HG03135 (cell line): ENCODE measurements around the gene DTNBP1.

ENCODE experiments used
- ATAC-seq: cut with Tn5 transposase; IDR thresholded peaks from one replicate; pipeline ENCODE4 v1.9.1; 2021; ENCODE audit warnings: mild to moderate bottlenecking, moderate library complexity; ENCODE audit not compliant: unreplicated experiment

Gene DTNBP1

DNA sequence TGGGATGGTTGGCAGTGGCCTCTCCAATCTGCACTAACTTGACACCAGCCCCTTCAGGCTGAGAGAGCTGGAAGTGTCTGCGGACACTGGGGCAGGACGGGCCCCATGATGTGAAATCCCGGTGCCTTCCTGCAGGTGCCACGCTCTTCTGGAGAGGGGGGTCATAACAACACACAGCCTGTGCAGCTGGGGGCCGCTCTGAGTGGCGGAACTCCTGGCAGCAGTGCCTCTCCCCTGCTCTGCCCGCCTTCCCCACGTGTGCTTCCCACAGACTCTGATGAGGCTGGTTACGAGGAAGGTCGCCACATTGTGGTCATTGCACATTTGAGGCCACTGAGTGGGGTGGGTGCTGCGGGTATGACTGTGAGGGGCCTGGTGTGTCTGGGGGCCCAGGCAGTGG, 145.2 kb downstream of the DTNBP1 start:
- no peak for ATAC-seq

DNA sequence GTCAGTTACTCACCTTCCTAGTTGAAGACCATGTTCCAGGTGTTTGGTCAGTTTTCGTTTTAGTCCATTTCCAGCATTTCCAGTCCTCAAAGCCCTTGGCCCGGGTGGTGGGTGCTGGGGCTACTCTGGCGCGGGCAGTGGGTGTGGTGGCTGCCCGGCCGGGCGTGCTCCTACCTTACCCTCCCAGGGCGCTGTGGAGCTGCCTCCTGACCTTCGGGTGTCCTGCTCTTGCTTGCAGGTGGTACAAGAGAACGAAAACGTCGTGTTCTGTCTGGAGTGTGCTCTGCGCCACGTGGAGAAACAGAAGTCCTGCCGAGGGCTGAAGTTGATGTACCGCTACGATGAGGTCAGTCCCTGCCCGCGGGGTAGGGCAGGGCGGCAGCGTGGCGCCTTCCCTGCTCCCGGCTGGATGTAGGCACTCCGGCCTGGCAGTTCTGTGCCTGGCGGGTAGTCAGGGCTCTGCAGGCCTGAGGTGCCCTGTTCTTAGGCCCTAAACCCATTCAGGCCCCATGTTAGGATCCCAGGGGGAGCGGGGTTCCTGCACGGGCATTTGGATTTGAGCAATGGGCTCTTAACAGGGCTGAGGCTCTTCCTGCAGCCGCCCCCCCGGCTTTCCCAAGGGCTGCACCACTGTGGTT, 145.8 kb downstream of the DTNBP1 start:
- ATAC-seq: no peak

DNA sequence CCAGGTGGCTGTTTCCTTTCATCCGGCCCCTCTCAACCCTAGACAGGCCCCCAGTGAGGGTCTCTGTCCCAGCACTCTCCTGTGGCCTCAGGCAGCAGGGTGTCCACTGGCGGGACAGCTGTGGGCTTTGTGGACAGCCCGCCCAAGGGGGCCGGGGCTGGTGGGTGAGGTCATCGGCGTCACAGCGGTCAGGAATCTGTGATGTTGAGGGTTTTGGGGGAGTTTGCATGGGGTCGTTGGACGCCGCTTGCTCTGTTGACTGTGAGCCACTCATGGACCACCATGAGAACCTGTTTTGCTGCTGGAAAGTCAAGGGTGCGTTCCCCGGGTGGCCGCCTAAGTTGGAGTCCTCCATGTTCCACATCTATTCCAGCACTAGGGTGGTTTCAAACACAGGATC, 146.4 kb downstream of the DTNBP1 start:
- ATAC-seq: no peak

DNA sequence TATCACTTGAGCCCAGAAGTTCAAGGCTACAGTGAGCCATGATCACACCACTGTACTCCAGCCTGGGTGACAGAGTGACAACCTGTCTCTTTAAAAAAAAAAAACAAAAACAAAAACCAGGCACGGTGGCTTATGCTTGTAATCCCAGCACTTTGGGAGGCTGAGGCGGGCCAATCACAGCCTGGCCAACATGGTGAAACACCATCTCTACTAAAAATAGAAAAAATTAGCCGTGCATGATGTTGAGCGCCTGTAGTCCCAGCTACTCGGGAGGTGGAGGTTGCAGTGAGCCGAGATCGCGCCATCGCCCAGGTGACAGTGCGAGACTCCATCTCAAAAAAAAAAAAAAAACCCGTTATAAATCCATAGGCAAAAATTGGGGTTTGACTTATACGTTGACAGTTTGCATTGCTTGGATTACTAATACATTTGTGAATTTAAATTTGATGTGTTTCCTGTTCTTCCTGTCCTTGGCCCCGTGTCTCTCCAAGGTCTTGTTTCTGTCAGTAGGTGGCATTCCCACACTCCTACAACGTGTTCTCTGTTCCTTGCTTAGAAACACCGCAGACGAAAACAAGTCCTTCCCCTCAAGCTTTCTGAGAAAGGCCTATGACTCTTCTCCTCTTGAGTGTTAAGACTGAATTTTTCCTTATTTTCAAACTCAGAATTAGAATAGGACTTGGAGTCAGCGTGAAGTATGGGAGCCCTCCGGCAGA, 147.0 kb downstream of the DTNBP1 start:
- ATAC-seq: no peak

DNA sequence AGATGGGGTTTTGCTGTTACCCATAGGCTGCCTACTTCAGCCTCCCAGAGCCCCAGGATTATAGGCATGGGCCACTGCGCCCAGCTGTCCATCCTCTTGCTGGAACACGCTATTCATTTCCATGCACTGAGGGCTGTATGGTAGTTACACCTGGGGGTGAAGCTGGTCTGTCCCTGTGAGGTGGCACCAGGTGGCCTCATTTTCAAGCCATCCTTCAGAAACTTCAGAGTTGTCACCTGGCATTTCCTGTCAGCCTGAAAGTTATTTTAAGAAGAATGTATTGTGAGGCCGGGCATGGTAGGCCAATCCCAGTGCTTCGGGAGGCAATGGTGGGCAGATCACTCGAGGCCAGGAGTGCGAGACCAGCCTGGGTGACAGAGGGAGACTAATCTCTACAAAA, 147.6 kb downstream of the DTNBP1 start:
- ATAC-seq: no peak

DNA sequence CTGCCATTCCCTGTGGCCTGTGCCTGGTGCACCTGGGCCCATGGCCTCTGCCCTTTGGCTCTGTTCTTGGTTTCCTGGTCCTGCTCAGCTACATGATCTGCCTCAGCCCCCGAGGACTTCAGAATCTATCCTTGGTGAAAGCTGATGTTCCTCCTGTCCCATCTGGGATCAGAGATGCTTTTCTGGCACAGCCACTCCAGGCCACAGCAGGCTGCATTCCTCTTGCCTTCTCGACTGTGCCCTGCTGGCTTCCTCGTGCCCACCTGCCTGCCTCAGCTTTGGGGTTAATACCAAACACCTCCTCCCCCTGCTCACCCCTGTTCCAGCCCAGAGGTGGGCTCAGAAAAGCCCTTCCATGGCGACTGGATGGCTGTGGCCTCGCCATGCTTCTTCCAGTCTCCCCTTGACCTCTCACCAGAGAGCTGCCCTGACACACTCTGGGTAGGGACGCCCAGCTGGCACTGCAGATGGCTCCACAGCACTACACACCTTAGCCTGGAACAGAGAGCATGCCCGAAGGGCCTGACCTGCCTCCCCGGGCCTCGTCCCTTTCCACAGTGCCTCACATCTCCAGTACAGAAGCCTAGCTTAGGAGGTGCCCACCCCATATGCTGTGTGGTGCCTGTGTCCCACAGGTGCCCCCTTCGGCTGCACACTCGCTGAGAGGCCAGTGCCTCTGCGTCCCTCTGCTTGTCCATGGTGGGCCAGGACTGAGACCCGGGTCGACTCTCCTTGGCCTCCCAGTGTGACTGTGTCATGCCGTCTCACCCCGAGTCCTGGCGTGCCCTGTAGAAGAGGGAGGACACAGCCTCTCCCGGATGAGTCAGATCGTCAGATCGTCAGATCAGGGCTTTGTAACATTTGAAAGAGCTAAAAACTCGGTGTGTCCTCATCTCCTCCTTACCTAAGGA, 148.8 kb downstream of the DTNBP1 start:
- ATAC-seq: no peak

DNA sequence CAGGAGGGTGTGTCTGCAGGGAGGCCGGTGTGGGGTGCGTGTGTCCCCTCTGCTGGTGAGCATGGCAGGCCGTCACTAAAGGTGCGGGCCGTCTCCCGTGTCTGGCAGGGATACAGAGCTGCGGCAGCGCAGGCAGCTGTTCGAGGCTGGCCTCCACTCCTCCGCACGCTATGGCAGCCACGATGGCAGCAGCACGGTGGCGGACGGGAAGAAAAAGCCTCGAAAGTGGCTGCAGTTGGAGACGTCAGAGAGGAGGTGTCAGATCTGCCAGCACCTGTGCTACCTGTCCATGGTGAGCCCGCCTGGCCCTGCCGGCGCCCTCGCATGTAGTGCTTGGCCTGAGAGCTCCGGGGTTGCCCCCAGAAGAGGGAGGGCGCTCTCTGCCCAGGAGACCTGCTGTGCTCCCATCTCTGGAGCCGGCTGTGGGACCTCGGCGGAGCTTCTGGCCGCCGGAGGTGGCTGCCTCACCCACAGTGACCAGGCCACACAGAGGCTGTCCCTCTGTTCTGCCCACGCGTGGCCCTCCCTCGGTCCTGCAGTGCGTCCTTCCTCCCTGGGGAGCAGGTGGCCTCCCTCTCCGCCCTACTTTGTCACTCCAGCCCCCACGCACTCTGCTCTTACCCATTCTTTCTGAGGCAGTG, 149.6 kb downstream of the DTNBP1 start:
- ATAC-seq: no peak

DNA sequence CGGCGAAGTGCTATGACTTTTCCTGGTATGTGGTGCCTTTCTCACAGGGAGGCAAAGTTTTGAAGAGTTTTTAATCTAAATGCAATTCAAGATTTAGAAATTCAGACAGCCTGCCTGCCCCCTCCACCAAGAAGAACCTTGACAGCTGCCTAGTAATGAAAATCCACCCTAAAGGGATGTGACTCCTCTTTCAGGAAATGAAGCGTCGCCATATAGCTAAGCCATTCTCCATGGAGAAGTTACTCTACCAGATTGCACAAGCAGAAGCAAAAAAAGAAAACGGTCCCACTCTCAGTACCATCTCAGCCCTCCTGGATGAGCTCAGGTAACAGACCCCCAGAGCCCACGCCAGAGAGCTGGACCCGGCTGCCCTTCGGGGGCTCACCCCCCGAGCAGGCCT, 150.1 kb downstream of the DTNBP1 start:
- no peak for ATAC-seq

DNA sequence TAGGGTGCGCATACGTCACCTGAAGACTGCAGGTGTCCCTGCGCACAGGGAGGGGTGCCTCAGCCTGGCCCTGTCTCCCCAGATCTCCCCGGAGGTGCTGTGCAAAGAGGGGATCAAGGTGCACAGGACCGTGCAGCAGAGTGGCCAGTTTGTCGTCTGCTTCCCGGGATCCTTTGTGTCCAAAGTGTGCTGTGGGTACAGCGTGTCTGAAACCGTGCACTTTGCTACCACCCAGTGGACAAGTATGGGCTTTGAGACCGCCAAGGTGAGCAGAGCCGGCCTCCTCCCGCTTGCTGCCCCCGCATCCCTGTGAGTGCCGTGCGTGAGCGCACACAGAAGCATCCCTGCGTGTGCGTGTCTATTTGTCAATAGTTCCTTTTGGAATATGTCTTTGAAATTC, 150.7 kb downstream of the DTNBP1 start:
- ATAC-seq: no peak

DNA sequence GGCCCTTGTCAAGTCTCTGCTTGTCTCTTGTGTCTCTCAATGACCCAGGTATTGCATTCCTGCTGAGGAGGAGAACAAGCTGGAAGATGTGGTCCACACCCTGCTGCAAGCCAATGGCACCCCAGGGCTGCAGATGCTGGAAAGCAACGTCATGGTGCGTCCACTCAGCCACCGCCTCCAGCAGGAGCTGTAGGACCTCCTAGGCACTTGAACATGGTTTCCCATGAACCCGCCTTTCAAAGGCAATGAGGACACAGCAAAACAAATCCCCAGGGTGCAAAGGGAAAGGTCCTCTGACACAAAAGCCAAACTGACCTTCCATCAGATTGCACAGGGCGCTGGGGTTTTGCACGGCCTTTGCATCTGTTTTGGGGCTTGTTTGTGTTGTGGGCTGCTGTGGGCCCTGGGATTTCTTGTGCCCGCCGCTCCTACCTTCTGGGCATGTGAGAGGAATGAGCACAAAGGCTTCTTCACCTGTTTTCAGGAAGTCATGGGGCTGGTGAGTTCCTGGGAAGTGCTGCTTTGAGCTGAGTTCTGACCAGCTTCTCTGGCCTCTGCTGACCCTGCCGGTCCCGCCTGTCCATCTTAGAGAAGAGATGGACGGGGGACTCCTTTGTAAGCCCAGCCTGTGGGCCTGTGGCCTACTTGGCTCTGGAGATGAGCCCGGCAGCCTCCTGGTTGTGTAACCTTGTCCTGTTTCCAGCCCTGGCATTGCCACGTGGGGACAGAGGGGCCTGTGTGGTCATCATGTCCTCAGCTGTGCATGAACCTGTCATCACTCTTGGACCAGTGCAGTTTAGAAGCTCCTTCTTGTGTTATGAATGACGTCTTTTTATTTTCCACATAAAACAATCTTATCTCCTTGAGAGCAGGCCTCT, 151.3 kb downstream of the DTNBP1 start:
- ATAC-seq: no peak

DNA sequence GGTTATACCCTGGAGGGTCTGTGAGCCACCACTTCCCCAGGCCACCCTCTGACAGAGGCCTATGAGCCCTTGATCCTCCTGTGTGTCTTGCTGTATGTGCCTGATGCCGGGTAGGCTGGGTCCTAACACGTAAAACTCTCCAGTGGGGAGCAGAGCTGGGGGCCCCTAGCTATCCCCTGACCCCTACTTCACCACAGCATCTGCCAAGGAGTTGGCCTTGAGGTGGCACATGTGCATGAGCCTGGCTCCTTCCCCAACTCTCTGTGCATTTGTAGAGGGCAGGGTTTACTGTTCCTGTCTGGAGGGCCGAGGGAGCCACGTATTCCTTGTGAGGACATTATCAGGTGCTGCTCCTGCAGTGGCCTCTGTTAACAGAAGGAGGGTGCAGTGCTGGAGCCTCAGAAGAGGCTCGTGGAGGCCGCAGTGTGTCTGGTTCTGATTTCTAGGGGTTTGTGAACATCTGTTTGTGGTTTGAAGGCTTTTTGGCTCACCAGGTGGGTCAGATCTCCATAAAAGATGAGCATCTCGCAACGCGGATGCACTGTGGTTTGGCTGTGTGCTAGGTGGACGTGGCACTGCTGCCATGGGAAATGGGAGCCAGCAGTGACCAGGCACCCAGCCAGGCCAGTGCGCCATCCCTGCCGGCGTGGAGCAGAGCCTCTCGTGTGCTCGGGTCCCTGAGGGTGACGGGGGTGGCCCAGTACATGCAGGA, 152.1 kb downstream of the DTNBP1 start:
- no peak for ATAC-seq

DNA sequence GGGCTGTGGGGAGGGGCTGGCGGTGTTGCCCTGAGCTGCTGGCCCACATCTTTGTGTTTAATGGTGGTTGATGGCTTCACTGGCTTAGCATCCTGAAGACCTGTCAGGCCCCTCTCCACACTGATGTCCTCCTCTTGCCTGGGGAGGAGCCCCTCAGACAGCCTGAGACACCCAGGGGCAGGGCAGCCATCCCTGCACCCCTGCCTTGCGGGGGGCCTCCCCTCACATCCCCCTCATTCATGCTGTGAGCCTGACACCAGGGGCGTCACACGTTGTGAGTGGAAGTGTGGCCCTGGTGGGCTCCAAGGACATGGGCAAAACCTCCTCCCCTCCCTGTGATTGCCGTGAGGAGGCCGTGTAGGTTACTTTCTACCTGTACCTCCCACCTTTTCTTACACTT, 152.7 kb downstream of the DTNBP1 start:
- ATAC-seq: no peak

DNA sequence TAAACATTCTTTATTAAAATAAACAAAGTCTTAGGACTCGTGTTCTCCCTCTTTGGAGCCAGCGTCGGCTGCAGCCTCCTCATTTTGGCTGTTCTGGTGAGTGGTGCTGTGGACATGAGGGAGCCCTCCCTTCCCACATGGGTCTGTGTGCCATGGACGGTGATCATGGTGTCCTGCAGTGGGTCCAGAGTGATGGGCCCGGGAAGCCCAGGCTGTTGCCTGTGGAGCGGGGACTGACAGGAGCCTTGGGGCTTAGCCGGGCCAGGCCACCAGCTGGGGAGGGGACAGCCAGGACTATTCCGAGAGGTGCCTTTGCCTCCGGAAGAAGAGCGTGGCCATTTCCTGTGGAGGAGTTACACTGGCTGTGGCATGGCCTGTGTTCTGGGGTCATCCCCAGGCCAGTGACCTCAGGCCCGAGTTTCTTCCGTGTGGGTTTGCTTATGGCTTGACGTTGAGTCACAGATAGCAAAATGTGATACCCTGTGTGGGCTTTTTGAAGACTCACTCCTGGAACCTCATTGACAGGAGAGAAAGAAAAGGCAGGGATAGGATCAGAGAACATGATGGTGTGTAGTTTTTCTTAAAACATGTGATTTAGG, 153.4 kb downstream of the DTNBP1 start:
- ATAC-seq: no peak

DNA sequence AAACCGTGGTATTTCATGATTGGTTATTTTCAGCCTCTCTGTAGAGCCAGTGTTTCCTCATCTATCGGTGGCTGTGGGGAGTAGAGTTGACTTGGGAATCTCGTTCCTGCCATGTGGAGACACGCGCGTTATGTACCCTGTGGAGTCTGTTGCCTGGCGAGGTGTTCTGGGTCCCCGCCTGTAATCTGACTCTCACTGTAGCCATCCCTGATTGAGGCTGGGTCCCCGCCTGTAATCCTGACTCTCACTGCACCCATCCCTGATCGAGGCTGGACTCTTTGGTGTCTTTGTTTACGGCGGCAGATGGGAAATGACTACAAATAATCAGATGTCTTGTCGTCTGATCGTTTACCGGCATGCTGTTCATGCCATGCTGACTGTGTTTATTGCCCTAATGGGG, 153.9 kb downstream of the DTNBP1 start:
- no peak for ATAC-seq

DNA sequence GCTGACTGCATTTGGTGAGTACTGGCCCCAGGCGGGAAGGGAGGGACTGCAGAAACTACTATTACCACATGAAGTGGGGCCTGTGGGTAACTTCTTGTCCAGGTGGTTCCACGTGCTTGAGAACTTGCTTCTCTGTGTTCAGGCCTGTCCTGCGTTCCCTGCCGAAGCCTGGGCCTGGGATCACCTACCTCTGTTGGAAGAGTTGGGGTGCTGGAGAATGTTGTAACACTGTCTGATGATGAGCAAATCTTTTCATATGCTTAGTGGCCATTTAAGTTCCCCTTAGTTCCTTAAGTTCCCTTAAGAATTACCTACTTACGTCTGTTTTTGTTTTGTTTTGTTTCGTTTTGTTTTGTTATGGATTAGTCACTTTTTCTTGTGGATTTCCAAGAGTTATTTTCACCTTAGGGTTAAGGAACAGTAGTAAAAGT, 154.4 kb downstream of the DTNBP1 start:
- ATAC-seq: no peak

DNA sequence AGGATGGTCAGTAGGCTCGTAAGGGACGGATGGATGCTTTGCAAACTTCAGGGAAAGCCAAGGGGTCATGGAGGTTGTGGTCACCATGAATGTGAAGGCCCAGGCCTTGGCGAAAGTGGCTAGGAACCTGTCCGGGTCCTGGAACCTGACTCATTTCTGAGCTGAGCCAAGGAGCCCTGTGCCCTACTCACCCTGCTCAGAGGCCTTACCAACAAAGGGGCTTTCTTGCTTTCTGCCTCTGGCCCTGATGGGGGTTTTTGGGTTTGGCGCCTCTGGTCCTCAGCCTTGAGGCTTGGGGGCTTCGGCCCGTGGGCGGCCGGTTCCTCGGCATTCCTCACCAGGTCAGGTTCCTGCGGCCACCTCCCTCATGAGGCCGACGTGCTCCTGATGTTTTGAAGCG, 155.1 kb downstream of the DTNBP1 start:
- ATAC-seq: no peak

DNA sequence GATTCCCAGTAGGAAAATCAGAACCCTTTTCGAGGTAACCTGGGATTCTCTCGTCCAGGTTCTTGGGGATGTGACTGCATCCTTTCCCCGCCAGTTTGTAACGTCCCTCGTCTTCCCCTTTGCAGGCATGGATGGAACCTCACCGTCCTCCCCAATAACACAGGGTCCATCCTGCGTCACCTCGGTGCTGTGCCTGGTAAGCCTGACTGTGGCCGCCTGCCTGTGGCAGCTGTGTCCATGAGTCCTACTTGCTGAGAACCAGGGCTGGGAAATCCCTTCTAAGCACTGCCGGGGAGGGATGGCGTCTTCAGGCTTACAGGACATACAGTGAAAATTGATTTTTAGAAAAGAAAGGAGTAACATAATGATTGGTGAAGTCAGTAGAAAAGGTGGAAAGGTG, 155.6 kb downstream of the DTNBP1 start:
- no peak for ATAC-seq

DNA sequence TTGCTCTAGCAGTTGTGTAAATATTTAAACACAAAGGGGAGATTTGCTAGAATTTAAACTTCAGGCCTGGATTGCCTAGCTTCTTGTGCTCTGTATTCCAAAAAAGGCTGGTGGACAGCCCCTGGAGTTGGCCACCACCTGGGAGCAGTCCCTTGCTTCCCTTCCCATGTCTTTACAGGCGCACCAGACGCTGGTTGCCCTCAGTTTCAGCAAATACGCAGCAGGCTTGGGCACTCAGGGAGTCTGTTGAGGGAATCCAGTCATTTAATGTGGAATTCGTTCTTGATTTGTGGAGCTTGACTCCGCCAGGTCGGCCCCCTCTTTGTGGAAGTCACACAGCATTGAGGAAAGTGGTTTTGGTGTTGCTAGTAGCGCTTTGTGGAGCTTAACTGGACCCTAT, 156.8 kb downstream of the DTNBP1 start:
- ATAC-seq: no peak

DNA sequence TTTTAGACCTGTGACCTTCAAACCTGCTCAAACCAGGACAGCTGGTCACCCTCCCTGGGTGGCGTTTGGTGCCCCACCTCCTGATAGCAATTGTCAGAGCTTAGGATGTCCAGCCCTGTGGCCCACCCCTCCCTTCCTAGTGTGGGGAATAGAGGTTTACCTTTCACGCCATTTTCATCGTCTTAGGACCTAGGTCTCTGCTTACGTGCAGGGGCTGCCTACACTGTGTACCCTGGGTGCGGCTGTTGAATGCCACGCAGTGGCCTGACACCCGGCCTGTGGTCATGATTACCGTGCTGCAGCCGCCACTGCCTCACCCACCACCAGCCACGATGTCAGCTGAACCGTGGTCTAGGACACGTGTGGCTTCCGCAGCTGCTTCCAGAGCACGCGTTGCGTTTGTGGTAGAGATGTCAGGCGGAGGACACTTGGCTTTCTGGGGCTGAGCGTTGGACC, 157.3 kb downstream of the DTNBP1 start:
- ATAC-seq: no peak
